Limb (tissue), 2 donors: ENCODE data around the gene KIF9.
"Not testable (repeated sequence)": the region's sequence is repeated elsewhere in the genome, so short reads cannot be mapped to it uniquely, and the experiment has no call there.

Experiments used
- DNase-seq, 2 donors: peaks; one replicate each; pipeline ENCODE4 v3.0.0-alpha.2; 2016; ENCODE audit errors: extremely low spot score in 2 of 2

Gene KIF9

GRCh38 chr3:47181685-47182084, 100.9 kb downstream of the KIF9 start:
- not testable (repeated sequence) for DNase-seq

DNA sequence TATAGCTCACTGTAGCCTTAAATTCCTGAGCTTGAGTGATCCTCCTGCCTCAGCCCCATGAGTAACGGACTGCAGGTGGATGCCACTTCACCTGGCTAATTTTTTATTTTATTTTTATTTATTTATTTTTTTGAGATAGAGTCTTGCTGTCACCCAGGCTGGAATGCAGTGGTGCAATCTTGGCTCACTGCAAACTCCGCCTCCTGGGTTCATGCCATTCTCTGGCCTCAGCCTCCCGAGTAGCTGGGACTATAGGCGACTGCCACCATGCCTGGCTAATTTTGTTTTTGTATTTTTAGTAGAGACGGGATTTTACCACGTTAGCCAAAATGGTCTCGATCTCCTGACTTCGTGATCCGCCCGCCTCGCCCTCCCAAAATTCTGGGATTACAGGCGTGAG, 102.6 kb downstream of the KIF9 start:
- DNase-seq, result not testable (repeated sequence)
